GM12801 (cell line): Measurements from ENCODE around the gene METTL18.

Experiments
- TF ChIP-seq, protein P1 (sequence below): IDR thresholded peaks from one replicate; pipeline ENCODE4 v1.5.1; 2011; ENCODE audit warnings: control low read depth; ENCODE audit not compliant: insufficient read length; ENCODE audit errors: extremely low read depth

Gene METTL18

DNA sequence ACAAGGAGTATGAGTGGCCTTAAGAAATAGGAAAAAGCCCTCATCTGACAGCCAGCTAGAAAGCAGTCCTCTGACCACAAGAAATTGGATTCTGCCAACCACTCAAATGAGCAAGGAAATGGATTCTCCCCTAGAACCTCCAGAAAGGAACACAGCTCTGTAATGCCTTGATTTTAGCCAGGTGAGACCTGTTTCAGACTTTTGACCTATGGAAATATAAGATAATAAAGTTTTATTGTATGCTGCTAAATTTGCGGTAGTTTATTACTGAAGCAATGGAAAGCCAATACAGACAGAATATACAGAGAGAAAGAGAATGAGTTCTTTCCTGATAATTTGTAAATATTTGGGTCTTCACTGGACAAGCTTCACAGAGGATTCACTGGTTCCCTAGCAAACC lies 32.0 kb downstream of the METTL18 start:
- TF ChIP-seq, protein P1, sequence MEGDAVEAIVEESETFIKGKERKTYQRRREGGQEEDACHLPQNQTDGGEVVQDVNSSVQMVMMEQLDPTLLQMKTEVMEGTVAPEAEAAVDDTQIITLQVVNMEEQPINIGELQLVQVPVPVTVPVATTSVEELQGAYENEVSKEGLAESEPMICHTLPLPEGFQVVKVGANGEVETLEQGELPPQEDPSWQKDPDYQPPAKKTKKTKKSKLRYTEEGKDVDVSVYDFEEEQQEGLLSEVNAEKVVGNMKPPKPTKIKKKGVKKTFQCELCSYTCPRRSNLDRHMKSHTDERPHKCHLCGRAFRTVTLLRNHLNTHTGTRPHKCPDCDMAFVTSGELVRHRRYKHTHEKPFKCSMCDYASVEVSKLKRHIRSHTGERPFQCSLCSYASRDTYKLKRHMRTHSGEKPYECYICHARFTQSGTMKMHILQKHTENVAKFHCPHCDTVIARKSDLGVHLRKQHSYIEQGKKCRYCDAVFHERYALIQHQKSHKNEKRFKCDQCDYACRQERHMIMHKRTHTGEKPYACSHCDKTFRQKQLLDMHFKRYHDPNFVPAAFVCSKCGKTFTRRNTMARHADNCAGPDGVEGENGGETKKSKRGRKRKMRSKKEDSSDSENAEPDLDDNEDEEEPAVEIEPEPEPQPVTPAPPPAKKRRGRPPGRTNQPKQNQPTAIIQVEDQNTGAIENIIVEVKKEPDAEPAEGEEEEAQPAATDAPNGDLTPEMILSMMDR: no peak

DNA sequence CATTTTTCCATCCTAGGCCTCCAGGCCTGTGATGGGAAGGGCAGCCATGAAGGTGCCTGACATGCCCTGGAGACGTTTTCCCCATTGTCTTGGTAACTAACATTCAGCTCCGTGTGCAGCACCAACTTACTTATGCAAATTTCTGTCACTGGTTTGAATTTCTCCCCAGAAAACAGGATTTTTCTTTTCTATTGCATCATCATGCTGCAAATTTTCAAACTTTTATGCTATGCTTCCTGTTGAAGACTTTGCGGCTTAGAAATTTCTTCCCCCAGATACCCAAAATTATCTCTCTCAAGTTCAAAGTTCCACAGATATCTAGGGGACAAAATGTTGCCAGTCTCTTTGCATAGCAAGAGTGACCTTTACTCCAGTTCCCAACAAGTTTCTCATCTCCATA lies 35.7 kb downstream of the METTL18 start:
- TF ChIP-seq, protein P1: no peak

GRCh38 chr1:169753549-169753948 lies 41.2 kb downstream of the METTL18 start:
- TF ChIP-seq, protein P1: no peak

GRCh38 chr1:169750041-169750440 lies 44.7 kb downstream of the METTL18 start:
- TF ChIP-seq, protein P1: no peak

DNA sequence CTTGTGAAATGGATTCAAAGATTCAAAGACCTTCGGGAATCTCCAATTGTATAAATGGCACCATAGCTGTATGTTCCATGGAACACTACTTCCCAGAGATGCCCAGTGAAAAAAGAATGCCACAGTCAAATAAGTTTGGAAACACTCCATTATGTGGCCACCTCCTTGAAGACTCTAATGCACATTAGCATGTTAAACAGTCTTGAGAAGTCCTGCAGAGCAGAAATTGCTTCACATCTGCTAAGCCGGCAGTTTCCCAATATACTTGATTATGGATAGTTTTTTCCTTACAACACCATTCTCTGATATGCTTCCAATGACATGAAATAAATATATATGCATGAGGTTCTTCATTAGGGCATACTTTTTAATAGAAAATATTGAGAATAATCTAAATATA lies 48.2 kb downstream of the METTL18 start:
- TF ChIP-seq, protein P1: no peak

DNA sequence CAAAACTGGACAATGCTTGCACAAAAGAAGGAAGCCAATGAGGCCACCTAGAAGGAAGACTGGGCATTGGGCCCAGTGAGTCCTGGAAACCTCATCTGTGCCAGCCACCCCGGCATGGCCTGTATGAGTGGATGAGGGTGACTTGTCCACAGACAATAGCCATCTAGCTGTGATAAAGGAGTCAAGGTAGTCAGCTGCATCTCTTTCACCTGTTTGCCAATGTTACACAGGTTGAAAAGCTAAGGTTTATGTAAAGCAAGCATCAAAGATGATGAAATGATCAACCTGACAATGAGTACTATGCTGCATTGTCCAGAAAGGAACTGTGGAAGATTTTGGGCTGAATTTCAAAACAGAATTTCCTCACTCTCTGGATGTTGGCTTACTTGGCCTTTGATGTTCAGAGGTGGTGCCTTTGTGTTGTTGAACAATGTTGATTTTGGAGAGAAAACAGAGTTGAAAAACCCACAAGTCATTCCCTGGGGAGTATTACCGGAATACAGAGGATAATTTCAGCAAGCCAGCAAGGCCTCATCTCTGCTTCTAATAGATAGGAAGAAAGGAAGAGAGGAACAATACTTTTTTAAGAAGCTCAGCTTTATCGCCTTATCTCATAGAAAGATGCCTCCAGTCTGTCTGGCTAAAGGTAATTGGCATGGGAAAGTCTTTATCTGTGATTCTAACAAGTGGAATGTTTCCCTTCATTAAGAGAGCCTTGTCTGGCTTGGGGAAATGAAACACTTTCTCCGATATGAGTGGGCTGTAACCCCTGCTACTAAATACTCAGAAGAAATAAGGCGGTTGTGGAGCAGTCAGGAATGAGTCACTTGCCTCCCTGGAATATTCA lies 49.5 kb downstream of the METTL18 start:
- TF ChIP-seq, protein P1: no peak
